NT2/D1 (cell line): ENCODE measurements around the gene SMPD2.

ENCODE experiments used
- SUZ12 ChIP-seq: IDR thresholded peaks from 2 replicates; pipeline ENCODE4 v1.6.1; 2011; ENCODE audit not compliant: insufficient read length, insufficient read depth; ENCODE audit errors: extremely low read depth
- YY1 ChIP-seq: IDR thresholded peaks from 2 replicates; pipeline ENCODE4 v1.6.1; 2011; ENCODE audit not compliant: insufficient read length, insufficient read depth
- ZNF274 ChIP-seq: IDR thresholded peaks from 2 replicates; pipeline ENCODE4 v1.6.1; 2011; ENCODE audit warnings: mild to moderate bottlenecking, low read depth, low read length

DNA sequence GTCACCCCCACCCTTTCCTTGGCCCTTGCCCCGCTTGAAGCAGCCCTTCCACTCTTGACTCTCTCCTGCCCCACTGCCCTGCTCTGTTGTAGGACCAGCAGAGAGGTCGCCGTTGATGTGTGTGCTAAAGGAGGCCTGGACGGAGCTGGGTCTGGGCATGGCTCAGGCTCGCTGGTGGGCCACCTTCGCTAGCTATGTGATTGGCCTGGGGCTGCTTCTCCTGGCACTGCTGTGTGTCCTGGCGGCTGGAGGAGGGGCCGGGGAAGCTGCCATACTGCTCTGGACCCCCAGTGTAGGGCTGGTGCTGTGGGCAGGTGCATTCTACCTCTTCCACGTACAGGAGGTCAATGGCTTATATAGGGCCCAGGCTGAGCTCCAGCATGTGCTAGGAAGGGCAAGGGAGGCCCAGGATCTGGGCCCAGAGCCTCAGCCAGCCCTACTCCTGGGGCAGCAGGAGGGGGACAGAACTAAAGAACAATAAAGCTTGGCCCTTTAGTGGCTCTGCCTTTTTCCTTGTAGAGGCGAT lies 3.0 kb downstream of the SMPD2 start:
- TF ChIP-seq ZNF274: no peak
- no peak for TF ChIP-seq YY1
- TF ChIP-seq SUZ12: no peak
